ENCODE data around the gene MYO19. TPM values are rescaled to one million over a fixed set of nuclear protein-coding genes. Genes with fewer than 3 reads are reported as not detected.
A peak's percentile ranks its signal among the peaks of the same experiment; 100 is the strongest.

The MYO19 gene
- total and polyA plus RNA-seq, 2 of the 8 experiments (the other 6 are each of a cell fraction or from before 2014, with no cell fraction given) = 126 to 163 TPM

DNA sequence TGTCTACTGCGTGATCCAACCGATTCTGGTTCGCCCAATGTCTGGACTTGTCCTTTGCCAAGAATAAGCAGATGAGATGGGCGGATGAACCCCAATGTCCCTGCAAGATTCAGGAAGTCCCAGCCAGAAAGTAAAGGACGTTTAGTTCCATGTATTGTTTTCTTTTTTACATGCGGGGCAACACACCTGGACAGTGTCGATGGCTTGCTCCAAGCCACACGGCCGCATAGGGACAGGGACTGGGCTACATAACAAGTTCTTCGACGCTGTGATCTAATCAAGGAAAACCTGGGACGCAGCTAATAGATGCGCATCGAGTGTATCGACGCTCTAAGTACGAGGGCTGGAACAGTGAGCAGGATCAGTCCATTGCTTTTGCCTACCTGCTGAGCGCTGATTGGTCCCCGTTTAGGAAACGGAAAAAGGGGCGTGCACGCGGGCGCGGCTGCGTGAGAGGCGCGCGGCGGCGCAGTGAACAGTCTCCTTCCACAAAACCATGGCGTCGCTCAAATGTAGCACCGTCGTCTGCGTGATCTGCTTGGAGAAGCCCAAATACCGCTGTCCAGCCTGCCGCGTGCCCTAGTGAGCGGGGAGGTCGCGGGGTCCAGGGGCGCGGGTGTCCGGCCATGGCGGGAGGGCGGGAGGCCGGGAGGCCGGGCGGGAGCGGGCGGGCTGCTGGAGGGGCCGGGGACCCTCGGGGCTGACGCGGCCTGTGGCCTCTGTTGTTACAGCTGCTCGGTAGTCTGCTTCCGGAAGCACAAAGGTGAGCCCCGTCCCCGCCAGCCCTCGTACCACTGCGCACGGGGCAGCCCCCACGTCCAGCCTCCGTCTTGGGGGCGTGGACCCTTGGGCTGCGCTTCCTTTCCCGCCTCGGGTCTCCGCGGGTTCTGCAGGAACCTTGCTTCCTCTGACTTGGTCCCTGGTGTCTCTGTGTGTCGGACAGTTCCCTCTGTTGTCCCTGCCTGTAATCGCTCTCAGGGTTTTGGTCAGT lies 48.2 kb downstream of the MYO19 start, which contains the start of gene ZNHIT3 (continued):
- peak; percentile 29 for TF ChIP-seq SAP30 (IDR thresholded peaks at IDR 0.05; ENCODE audit: insufficient read depth, insufficient replicate concordance, low read length)
- TF ChIP-seq CHD1 (IDR thresholded peaks at IDR 0.05; ENCODE audit: low read depth, low read length) = no peak
- peak; percentile 53 for TF ChIP-seq ASH2L (IDR thresholded peaks at IDR 0.05; ENCODE audit: low read length)
- TF ChIP-seq CREB1 (IDR thresholded peaks at IDR 0.05) = peak; percentile 82
- peak; percentile 77 for TF ChIP-seq PHF8 (conservative IDR thresholded peaks at IDR 0.05; ENCODE audit: low read depth, low read length)
- peak; percentile 79 for TF ChIP-seq KDM4A (IDR thresholded peaks at IDR 0.05; ENCODE audit: low read depth, low read length, severe bottlenecking)
- TF ChIP-seq SIRT6 (IDR thresholded peaks at IDR 0.05; ENCODE audit: low read length) = no peak
- TF ChIP-seq, protein P1, sequence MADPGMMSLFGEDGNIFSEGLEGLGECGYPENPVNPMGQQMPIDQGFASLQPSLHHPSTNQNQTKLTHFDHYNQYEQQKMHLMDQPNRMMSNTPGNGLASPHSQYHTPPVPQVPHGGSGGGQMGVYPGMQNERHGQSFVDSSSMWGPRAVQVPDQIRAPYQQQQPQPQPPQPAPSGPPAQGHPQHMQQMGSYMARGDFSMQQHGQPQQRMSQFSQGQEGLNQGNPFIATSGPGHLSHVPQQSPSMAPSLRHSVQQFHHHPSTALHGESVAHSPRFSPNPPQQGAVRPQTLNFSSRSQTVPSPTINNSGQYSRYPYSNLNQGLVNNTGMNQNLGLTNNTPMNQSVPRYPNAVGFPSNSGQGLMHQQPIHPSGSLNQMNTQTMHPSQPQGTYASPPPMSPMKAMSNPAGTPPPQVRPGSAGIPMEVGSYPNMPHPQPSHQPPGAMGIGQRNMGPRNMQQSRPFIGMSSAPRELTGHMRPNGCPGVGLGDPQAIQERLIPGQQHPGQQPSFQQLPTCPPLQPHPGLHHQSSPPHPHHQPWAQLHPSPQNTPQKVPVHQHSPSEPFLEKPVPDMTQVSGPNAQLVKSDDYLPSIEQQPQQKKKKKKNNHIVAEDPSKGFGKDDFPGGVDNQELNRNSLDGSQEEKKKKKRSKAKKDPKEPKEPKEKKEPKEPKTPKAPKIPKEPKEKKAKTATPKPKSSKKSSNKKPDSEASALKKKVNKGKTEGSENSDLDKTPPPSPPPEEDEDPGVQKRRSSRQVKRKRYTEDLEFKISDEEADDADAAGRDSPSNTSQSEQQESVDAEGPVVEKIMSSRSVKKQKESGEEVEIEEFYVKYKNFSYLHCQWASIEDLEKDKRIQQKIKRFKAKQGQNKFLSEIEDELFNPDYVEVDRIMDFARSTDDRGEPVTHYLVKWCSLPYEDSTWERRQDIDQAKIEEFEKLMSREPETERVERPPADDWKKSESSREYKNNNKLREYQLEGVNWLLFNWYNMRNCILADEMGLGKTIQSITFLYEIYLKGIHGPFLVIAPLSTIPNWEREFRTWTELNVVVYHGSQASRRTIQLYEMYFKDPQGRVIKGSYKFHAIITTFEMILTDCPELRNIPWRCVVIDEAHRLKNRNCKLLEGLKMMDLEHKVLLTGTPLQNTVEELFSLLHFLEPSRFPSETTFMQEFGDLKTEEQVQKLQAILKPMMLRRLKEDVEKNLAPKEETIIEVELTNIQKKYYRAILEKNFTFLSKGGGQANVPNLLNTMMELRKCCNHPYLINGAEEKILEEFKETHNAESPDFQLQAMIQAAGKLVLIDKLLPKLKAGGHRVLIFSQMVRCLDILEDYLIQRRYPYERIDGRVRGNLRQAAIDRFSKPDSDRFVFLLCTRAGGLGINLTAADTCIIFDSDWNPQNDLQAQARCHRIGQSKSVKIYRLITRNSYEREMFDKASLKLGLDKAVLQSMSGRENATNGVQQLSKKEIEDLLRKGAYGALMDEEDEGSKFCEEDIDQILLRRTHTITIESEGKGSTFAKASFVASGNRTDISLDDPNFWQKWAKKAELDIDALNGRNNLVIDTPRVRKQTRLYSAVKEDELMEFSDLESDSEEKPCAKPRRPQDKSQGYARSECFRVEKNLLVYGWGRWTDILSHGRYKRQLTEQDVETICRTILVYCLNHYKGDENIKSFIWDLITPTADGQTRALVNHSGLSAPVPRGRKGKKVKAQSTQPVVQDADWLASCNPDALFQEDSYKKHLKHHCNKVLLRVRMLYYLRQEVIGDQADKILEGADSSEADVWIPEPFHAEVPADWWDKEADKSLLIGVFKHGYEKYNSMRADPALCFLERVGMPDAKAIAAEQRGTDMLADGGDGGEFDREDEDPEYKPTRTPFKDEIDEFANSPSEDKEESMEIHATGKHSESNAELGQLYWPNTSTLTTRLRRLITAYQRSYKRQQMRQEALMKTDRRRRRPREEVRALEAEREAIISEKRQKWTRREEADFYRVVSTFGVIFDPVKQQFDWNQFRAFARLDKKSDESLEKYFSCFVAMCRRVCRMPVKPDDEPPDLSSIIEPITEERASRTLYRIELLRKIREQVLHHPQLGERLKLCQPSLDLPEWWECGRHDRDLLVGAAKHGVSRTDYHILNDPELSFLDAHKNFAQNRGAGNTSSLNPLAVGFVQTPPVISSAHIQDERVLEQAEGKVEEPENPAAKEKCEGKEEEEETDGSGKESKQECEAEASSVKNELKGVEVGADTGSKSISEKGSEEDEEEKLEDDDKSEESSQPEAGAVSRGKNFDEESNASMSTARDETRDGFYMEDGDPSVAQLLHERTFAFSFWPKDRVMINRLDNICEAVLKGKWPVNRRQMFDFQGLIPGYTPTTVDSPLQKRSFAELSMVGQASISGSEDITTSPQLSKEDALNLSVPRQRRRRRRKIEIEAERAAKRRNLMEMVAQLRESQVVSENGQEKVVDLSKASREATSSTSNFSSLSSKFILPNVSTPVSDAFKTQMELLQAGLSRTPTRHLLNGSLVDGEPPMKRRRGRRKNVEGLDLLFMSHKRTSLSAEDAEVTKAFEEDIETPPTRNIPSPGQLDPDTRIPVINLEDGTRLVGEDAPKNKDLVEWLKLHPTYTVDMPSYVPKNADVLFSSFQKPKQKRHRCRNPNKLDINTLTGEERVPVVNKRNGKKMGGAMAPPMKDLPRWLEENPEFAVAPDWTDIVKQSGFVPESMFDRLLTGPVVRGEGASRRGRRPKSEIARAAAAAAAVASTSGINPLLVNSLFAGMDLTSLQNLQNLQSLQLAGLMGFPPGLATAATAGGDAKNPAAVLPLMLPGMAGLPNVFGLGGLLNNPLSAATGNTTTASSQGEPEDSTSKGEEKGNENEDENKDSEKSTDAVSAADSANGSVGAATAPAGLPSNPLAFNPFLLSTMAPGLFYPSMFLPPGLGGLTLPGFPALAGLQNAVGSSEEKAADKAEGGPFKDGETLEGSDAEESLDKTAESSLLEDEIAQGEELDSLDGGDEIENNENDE (IDR thresholded peaks at IDR 0.05; ENCODE audit: insufficient replicate concordance, low read length) = no peak
- 0 out of 4 replicates have a peak, but pooled peaks of 1 of the 2 experiments have one; percentile 74 for TF ChIP-seq HDAC2 (IDR thresholded peaks at IDR 0.05; ENCODE audit: borderline replicate concordance in 1 of 2, low read depth in 2 of 2, low read length in 2 of 2)

All from H1 (cell line).